Right lobe of liver (tissue), 4 donors: ENCODE results near the gene CRB1.

Experiments used
- CTCF ChIP-seq, 4 donors: fragments of 200-600 bp in 3 of 4; fragments of 450-650 bp in 1 of 4; IDR thresholded peaks; one replicate each; pipeline versions ENCODE4 v1.5.1 to v1.8.0; 2016 to 2022; ENCODE audit warnings: antibody characterized with exemption in 4 of 4, mild to moderate bottlenecking in 2 of 4
- POLR2A ChIP-seq: fragments of 450-650 bp; IDR thresholded peaks from one replicate; pipeline ENCODE4 v1.6.1; 2017; ENCODE audit warnings: antibody characterized with exemption, mild to moderate bottlenecking
- donor health status: DM: no; HTN: no; CAD: no.
- donor health status: DM: no; HTN: no; CAD: no.
- donor health status: DM: no; HTN: yes; CAD: no.

GRCh38 chr1:197486946-197487345 is 218.9 kb downstream of the CRB1 start:
- TF ChIP-seq CTCF (IDR thresholded peaks at IDR 0.05): no peak
- no peak for TF ChIP-seq POLR2A
